Activated naive CD4-positive, alpha-beta T cell treated with anti-CD3 and anti-CD28 coated beads for 36 hours (primary cell): Measurements from ENCODE around the gene FOXD1. TPM values are rescaled to one million over a fixed set of nuclear protein-coding genes. Genes with fewer than 3 reads are reported as not detected.
"Not testable (repeated sequence)": the region's sequence is repeated elsewhere in the genome, so short reads cannot be mapped to it uniquely, and the experiment has no call there.

Source experiments
- CTCF ChIA-PET: fragments of 350-600 bp; sonication (Branson Sonifier 250); formaldehyde crosslinking; loops from one replicate; lab custom pipeline; 2021; ENCODE audit warnings: antibody characterized with exemption; lab: Charles Lee
- DNase-seq: peaks from one replicate; pipeline ENCODE4 v3.0.0-alpha.2; 2020
- H3K27ac Mint-ChIP-seq: one replicate; pipeline ENCODE4 v1.8.0; 2021; ENCODE audit warnings: mild to moderate bottlenecking, mixed read lengths
- H3K27me3 Mint-ChIP-seq: one replicate; pipeline ENCODE4 v1.8.0; 2021; ENCODE audit warnings: low read depth, mixed read lengths
- H3K36me3 Mint-ChIP-seq: one replicate; pipeline ENCODE4 v1.8.0; 2021; ENCODE audit warnings: low read depth, mixed read lengths
- H3K4me1 Mint-ChIP-seq: one replicate; pipeline ENCODE4 v1.8.0; 2021; ENCODE audit warnings: low read depth, mixed read lengths
- H3K4me3 Mint-ChIP-seq: one replicate; pipeline ENCODE4 v1.8.0; 2021; ENCODE audit warnings: mild to moderate bottlenecking, moderate library complexity, mixed read lengths
- H3K9me3 Mint-ChIP-seq: one replicate; pipeline ENCODE4 v1.8.0; 2021; ENCODE audit warnings: mixed read lengths
- intact Hi-C: fragments of 100-400 bp; cut with micrococcal nuclease; formaldehyde crosslinking; loops from one replicate; pipeline ENCODE4 v1.15.1; 2023
- total RNA-seq, 2 experiments: library from RNA; stranded (reverse); gene quantifications; one replicate each; pipeline ENCODE4 v1.2.3, GENCODE V29; 2021

FOXD1 gene
- under 1 TPM; 0.12 TPM for total RNA-seq

- Mint-ChIP-seq H3K27me3 (peaks cover 72% of the 10 kb centered on the region), H3K4me3 (peak within 1 kb of the TSS; percentile 77), H3K27ac (no peak within 1 kb of the TSS), H3K9me3 (no peaks in the 10 kb centered on the region), H3K36me3 (peaks cover 3% of the 10 kb centered on the region), H3K4me1 (peaks cover 2% of the 10 kb centered on the region)
- intact Hi-C loops = loop anchor here (1.0 to 2.0 kb wide), 3 partner anchors 12 to 288 kb away; partner anchors contain the start of gene BTF3
- CTCF ChIA-PET = interaction anchor here (1.3 kb wide), 1 partner anchor 28 kb away, joined by 3 read pairs; no protein-coding TSS in a partner anchor
- DNase-seq = peak; percentile 49
Observed at GRCh38 chr5:73448463-73449136, at the start of gene FOXD1. Gene FOXD1 (minus strand): TSS chr5:73448777. CDS start chr5:73448362, 415 bp downstream.

GRCh38 chr5:73497497-73498056 is 49.0 kb upstream of the FOXD1 start:
- Mint-ChIP-seq H3K27ac (peak overlapping the region; percentile 96), H3K4me1 (peaks cover 36% of the 10 kb centered on the region), H3K36me3 (peaks cover 32% of the 10 kb centered on the region), H3K9me3 (no peaks in the 10 kb centered on the region), H3K27me3 (peaks cover 8% of the 10 kb centered on the region), H3K4me3 (peak overlapping the region; percentile 97)
- DNase-seq = no peak
- intact Hi-C loops = loop anchor here (1.0 to 5.0 kb wide), 6 partner anchors 40 to 1270 kb away; partner anchors contain the start of genes ANKRA2, FOXD1, GFM2 and NSA2
- CTCF ChIA-PET = interaction anchor here (0.6 to 1.3 kb wide), 4 partner anchors 10 to 328 kb away, joined by 3 to 5 read pairs (median 4); no protein-coding TSS in a partner anchor

- Mint-ChIP-seq H3K9me3 (no peaks in the 10 kb centered on the region), H3K27ac (peak overlapping the region; percentile 46), H3K4me1 (peaks cover 31% of the 10 kb centered on the region), H3K4me3 (peak overlapping the region; percentile 97), H3K27me3 (peaks cover 13% of the 10 kb centered on the region), H3K36me3 (peaks cover 27% of the 10 kb centered on the region)
- intact Hi-C loops = loop anchor here (1.0 to 5.0 kb wide), 3 partner anchors 40 to 1270 kb away; partner anchors contain the start of genes GFM2 and NSA2
- CTCF ChIA-PET = interaction anchor here (0.6 to 1.3 kb wide), 6 partner anchors 9 to 327 kb away, joined by 3 to 5 read pairs (median 4); no protein-coding TSS in a partner anchor
- no peak for DNase-seq
Observed at GRCh38 chr5:73496984-73497457, 48.4 kb upstream of the FOXD1 start.

- CTCF ChIA-PET = interaction anchor here (0.7 to 1.3 kb wide), 2 partner anchors 41 to 266 kb away, joined by 3 to 5 read pairs; no protein-coding TSS in a partner anchor
- Mint-ChIP-seq H3K27ac (no peak overlapping the region), H3K9me3 (no peaks in the 10 kb centered on the region), H3K4me3 (no peak overlapping the region), H3K27me3 (peaks cover 15% of the 10 kb centered on the region), H3K4me1 (peaks cover 24% of the 10 kb centered on the region), H3K36me3 (peaks cover 21% of the 10 kb centered on the region)
- intact Hi-C loops = loop anchor here (5.0 kb wide), 2 partner anchors 334 to 1271 kb away; partner anchors contain the start of genes GFM2 and NSA2
- DNase-seq = no peak
Observed at GRCh38 chr5:73495772-73496335, 47.3 kb upstream of the FOXD1 start.

GRCh38 chr5:73494721-73495120 is 46.1 kb upstream of the FOXD1 start:
- CTCF ChIA-PET = no interaction called here
- intact Hi-C loops = loop anchor here (5.0 kb wide), 2 partner anchors 332 to 1273 kb away; partner anchors contain the start of genes GFM2 and NSA2
- H3K9me3 Mint-ChIP-seq = no peaks in the 10 kb centered on the region
- no peak for DNase-seq
- peaks cover 15% of the 10 kb centered on the region for H3K36me3 Mint-ChIP-seq
- H3K4me3 Mint-ChIP-seq = no peak overlapping the region
- H3K27me3 Mint-ChIP-seq = peaks cover 15% of the 10 kb centered on the region
- no peak overlapping the region for H3K27ac Mint-ChIP-seq
- peaks cover 14% of the 10 kb centered on the region for H3K4me1 Mint-ChIP-seq

- intact Hi-C loops = no loop called here
- CTCF ChIA-PET = interaction anchor here (0.5 to 1.1 kb wide), 2 partner anchors 48 to 96 kb away, joined by 3 read pairs; no protein-coding TSS in a partner anchor
- H3K27ac Mint-ChIP-seq = no peak overlapping the region
- H3K4me3 Mint-ChIP-seq = no peak overlapping the region
- DNase-seq = no peak
- no peaks in the 10 kb centered on the region for H3K9me3 Mint-ChIP-seq
- peaks cover 4% of the 10 kb centered on the region for H3K36me3 Mint-ChIP-seq
- H3K27me3 Mint-ChIP-seq = peaks cover 15% of the 10 kb centered on the region
- peaks cover 7% of the 10 kb centered on the region for H3K4me1 Mint-ChIP-seq
Observed at GRCh38 chr5:73493421-73493820, 44.8 kb upstream of the FOXD1 start.

- Mint-ChIP-seq H3K36me3 (no peaks in the 10 kb centered on the region), H3K4me3 (no peak overlapping the region), H3K9me3 (no peaks in the 10 kb centered on the region), H3K27ac (no peak overlapping the region), H3K27me3 (peaks cover 18% of the 10 kb centered on the region), H3K4me1 (no peaks in the 10 kb centered on the region)
- intact Hi-C loops = no loop called here
- CTCF ChIA-PET = no interaction called here
- DNase-seq = no peak
Observed at GRCh38 chr5:73491155-73491554, 42.6 kb upstream of the FOXD1 start.

GRCh38 chr5:73490088-73490487 is 41.5 kb upstream of the FOXD1 start:
- H3K27me3 Mint-ChIP-seq = peaks cover 24% of the 10 kb centered on the region
- intact Hi-C loops = no loop called here
- CTCF ChIA-PET = no interaction called here
- no peak overlapping the region for H3K27ac Mint-ChIP-seq
- H3K9me3 Mint-ChIP-seq = no peaks in the 10 kb centered on the region
- DNase-seq = no peak
- no peaks in the 10 kb centered on the region for H3K4me1 Mint-ChIP-seq
- no peaks in the 10 kb centered on the region for H3K36me3 Mint-ChIP-seq
- no peak overlapping the region for H3K4me3 Mint-ChIP-seq

GRCh38 chr5:73488806-73489205 is 40.2 kb upstream of the FOXD1 start:
- Mint-ChIP-seq H3K9me3 (no peaks in the 10 kb centered on the region), H3K27me3 (peaks cover 22% of the 10 kb centered on the region), H3K27ac (no peak overlapping the region), H3K4me1 (no peaks in the 10 kb centered on the region), H3K4me3 (no peak overlapping the region), H3K36me3 (no peaks in the 10 kb centered on the region)
- DNase-seq = no peak
- intact Hi-C loops = no loop called here
- CTCF ChIA-PET = interaction anchor here (1.5 kb wide), 1 partner anchor 8 kb away, joined by 4 read pairs; no protein-coding TSS in a partner anchor

GRCh38 chr5:73487815-73488214 is 39.2 kb upstream of the FOXD1 start:
- DNase-seq = no peak
- CTCF ChIA-PET = interaction anchor here (1.5 kb wide), 1 partner anchor 9 kb away, joined by 4 read pairs; no protein-coding TSS in a partner anchor
- Mint-ChIP-seq H3K9me3 (no peaks in the 10 kb centered on the region), H3K27me3 (peaks cover 18% of the 10 kb centered on the region), H3K36me3 (no peaks in the 10 kb centered on the region), H3K4me1 (no peaks in the 10 kb centered on the region), H3K27ac (no peak overlapping the region), H3K4me3 (no peak overlapping the region)
- intact Hi-C loops = no loop called here

- H3K4me3 Mint-ChIP-seq, H3K36me3 Mint-ChIP-seq, H3K27ac Mint-ChIP-seq, intact Hi-C loops, DNase-seq, H3K9me3 Mint-ChIP-seq, H3K4me1 Mint-ChIP-seq: not testable (repeated sequence)
- H3K27me3 Mint-ChIP-seq = peaks cover 13% of the 10 kb centered on the region
- CTCF ChIA-PET = interaction anchor here (0.6 to 1.5 kb wide), 3 partner anchors 10 to 74 kb away, joined by 3 to 4 read pairs (median 3); no protein-coding TSS in a partner anchor
Observed at GRCh38 chr5:73487257-73487656, 38.7 kb upstream of the FOXD1 start.
